ENCODE data around the gene IQCM.
"Not testable (repeated sequence)": the region's sequence is repeated elsewhere in the genome, so short reads cannot be mapped to it uniquely, and the experiment has no call there.

DNA sequence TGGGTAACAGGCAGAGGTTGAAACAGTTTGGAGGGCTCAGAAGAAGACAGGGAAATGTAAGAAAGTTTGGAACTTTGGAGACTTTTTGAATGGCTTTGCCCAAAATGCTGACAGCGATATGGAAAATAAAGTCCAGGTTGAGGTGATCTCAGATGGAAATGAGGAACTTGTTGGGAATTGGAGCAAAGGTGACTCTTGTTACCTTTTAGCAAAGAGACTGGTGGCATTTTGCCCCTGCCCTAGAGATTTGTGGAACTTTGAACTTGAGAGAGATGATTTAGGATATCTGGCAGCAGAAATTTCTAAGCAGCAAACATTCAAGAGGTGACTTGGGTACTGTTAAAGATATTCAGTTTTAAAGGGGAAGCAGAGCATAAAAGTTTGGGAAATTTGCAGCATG, 308.3 kb downstream of the IQCM start:
- TF ChIP-seq, protein P1, sequence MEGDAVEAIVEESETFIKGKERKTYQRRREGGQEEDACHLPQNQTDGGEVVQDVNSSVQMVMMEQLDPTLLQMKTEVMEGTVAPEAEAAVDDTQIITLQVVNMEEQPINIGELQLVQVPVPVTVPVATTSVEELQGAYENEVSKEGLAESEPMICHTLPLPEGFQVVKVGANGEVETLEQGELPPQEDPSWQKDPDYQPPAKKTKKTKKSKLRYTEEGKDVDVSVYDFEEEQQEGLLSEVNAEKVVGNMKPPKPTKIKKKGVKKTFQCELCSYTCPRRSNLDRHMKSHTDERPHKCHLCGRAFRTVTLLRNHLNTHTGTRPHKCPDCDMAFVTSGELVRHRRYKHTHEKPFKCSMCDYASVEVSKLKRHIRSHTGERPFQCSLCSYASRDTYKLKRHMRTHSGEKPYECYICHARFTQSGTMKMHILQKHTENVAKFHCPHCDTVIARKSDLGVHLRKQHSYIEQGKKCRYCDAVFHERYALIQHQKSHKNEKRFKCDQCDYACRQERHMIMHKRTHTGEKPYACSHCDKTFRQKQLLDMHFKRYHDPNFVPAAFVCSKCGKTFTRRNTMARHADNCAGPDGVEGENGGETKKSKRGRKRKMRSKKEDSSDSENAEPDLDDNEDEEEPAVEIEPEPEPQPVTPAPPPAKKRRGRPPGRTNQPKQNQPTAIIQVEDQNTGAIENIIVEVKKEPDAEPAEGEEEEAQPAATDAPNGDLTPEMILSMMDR (conservative IDR thresholded peaks at IDR 0.05; ENCODE audit: low read length) = not testable (repeated sequence)
- not testable (repeated sequence) for TF ChIP-seq EZH2phosphoT487 (IDR thresholded peaks at IDR 0.05; ENCODE audit: borderline replicate concordance)

Data from Loucy (cell line).